SU-DHL-6 (cell line): ENCODE measurements around the gene LRRC56.

Experiments used
- H2AFZ ChIP-seq: fragments of 200-600 bp; sonication (generic); 2 replicates; pipeline ENCODE4 v1.6.1; 2014; ENCODE audit warnings: low read depth, mild to moderate bottlenecking, moderate library complexity, mixed read lengths, antibody characterized with exemption, low read length; ENCODE audit not compliant: severe bottlenecking
- H3F3A ChIP-seq: fragments of 200-600 bp; shearing (Covaris generic); 2 replicates; pipeline ENCODE4 v1.6.0; 2016; ENCODE audit warnings: antibody characterized with exemption, mild to moderate bottlenecking; ENCODE audit not compliant: insufficient read depth
- H3K27ac ChIP-seq: fragments of 200-600 bp; sonication (generic); 2 replicates; pipeline ENCODE4 v1.5.1; 2016; ENCODE audit warnings: low read depth, mild to moderate bottlenecking, low read length, moderate library complexity, mixed read lengths
- H3K27me3 ChIP-seq: fragments of 200-600 bp; sonication (generic), shearing (Covaris generic); 2 replicates; pipeline ENCODE4 v1.6.0; 2014; ENCODE audit warnings: mild to moderate bottlenecking, low read length
- H3K36me3 ChIP-seq: fragments of 200-600 bp; sonication (generic); 2 replicates; pipeline ENCODE4 v1.6.1; 2014; ENCODE audit warnings: mild to moderate bottlenecking, low read length, mixed read lengths
- H3K4me2 ChIP-seq: fragments of 300-600, 200-600 bp; shearing (Covaris generic), sonication (generic); 2 replicates; pipeline ENCODE4 v1.6.0; 2014; ENCODE audit warnings: low read length, low read depth, mild to moderate bottlenecking; ENCODE audit not compliant: poor library complexity, severe bottlenecking
- H3K4me3 ChIP-seq: fragments of 200-600 bp; sonication (generic); 2 replicates; pipeline ENCODE4 v1.5.1; 2014; ENCODE audit warnings: antibody characterized with exemption, low read length, mild to moderate bottlenecking, mixed read lengths; ENCODE audit not compliant: insufficient read depth, poor library complexity, severe bottlenecking
- H3K79me2 ChIP-seq: fragments of 200-600 bp; sonication (generic); 2 replicates; pipeline ENCODE4 v1.6.1; 2014; ENCODE audit warnings: mild to moderate bottlenecking, low read length, moderate library complexity; ENCODE audit not compliant: insufficient read depth
- H3K9ac ChIP-seq: fragments of 200-600 bp; sonication (generic); 2 replicates; pipeline ENCODE4 v1.7.0; 2014; ENCODE audit warnings: mild to moderate bottlenecking, low read length
- H3K9me2 ChIP-seq: fragments of 200-600 bp; sonication (generic); replicated peaks from 2 replicates; pipeline ENCODE4 v1.6.1; 2014; ENCODE audit warnings: low read length; ENCODE audit not compliant: insufficient read depth
- H3K9me3 ChIP-seq: fragments of 200-600 bp; sonication (generic); 2 replicates; pipeline ENCODE4 v1.6.1; 2014; ENCODE audit warnings: low read length, mixed read lengths; ENCODE audit not compliant: insufficient read depth
- H4K20me1 ChIP-seq: fragments of 200-600 bp; sonication (generic); 2 replicates; pipeline ENCODE4 v1.6.1; 2014; ENCODE audit warnings: low read depth, mild to moderate bottlenecking, antibody characterized with exemption, low read length, moderate library complexity, mixed read lengths
- EZH2phosphoT487 ChIP-seq: fragments of 200-600 bp; sonication (generic), shearing (Covaris generic); conservative IDR thresholded peaks from 2 replicates; pipeline ENCODE4 v1.6.1; 2018; ENCODE audit warnings: mild to moderate bottlenecking, antibody characterized with exemption, low read length, moderate library complexity, mixed read lengths
- TF ChIP-seq, protein P1 (sequence below): fragments of 200-600 bp; sonication (generic); IDR thresholded peaks from one replicate; pipeline ENCODE4 v1.5.1; 2017; ENCODE audit warnings: antibody characterized with exemption, mild to moderate bottlenecking, low read length, moderate library complexity; ENCODE audit not compliant: insufficient read depth, poor library complexity, severe bottlenecking

Gene LRRC56

DNA sequence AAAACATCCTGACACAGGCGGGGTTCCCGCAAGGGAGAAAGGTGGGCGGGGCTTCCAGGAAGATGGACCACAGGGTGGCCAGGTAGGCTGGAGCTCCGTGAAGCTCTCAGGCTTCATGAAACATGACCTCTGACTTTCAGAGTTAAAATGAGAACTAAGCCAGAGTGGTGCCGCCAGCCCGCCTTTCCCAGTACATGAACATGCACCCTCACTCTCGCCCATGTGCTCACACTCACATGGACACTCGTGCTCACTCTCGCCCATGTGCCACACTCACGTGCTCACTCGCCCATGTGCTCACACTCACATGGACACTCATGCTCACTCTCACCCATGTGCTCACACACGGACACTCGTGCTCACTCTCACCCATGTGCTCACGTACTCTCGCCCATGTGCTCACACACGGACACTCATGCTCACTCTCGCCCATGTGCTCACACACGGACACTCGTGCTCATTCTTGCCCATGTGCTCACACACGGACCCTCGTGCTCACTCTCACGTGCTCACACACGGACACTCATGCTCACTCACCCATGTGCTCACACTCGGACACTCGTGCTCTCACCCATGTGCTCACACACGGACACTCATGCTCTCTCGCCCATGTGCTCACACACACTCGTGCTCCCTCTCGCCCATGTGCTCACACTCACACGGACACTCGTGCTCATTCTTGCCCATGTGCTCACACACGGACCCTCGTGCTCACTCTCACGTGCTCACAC is 40.3 kb upstream of the LRRC56 start:
- no peaks in the 10 kb centered on the region for H3K79me2 ChIP-seq
- no peaks in the 10 kb centered on the region for H3K9me2 ChIP-seq
- no peak overlapping the region for H3K4me2 ChIP-seq
- TF ChIP-seq, protein P1, sequence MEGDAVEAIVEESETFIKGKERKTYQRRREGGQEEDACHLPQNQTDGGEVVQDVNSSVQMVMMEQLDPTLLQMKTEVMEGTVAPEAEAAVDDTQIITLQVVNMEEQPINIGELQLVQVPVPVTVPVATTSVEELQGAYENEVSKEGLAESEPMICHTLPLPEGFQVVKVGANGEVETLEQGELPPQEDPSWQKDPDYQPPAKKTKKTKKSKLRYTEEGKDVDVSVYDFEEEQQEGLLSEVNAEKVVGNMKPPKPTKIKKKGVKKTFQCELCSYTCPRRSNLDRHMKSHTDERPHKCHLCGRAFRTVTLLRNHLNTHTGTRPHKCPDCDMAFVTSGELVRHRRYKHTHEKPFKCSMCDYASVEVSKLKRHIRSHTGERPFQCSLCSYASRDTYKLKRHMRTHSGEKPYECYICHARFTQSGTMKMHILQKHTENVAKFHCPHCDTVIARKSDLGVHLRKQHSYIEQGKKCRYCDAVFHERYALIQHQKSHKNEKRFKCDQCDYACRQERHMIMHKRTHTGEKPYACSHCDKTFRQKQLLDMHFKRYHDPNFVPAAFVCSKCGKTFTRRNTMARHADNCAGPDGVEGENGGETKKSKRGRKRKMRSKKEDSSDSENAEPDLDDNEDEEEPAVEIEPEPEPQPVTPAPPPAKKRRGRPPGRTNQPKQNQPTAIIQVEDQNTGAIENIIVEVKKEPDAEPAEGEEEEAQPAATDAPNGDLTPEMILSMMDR, result no peak
- no peak for TF ChIP-seq EZH2phosphoT487
- H3K9me3 ChIP-seq, result no peaks in the 10 kb centered on the region
- H3F3A ChIP-seq, result 0 out of 2 replicates have a peak, but pooled peaks cover 3% of the 10 kb centered on the region
- H2AFZ ChIP-seq, result no peak overlapping the region
- no peak overlapping the region for H3K27ac ChIP-seq
- no peaks in the 10 kb centered on the region for H3K27me3 ChIP-seq
- H3K9ac ChIP-seq, result no peak overlapping the region
- no peak overlapping the region for H3K4me3 ChIP-seq
- no peaks in the 10 kb centered on the region for H4K20me1 ChIP-seq
- H3K36me3 ChIP-seq, result no peaks in the 10 kb centered on the region

DNA sequence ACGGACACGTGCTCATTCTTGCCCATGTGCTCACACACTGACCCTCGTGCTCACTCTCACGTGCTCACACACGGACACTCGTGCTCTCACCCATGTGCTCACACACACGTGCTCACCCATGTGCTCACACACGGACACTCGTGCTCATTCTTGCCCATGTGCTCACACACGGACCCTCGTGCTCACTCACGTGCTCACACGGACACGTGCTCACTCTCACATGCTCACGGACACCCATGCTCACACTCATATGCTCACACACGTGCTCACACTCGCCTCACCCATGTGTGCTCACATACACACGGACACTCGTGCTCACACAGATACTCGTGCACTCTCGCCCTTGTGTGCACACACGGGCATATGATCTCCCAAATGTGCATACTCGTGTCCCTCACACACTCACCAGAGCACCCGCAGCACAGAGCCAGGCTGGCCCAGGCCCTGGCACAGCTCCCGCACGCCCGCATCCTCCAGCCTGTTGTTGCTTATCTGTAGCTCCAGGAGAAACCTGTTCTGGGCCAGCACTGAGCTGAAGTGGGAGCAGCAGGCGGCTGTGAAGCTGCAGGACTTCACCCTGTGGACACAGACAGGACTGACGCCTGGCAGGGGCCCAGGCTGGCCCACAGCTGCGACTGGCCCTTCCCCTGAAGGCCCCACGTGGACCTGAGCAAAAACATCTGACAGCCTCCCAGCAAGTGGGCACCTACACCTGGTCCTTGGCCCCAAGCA is 39.6 kb upstream of the LRRC56 start:
- no peak overlapping the region for H3K27ac ChIP-seq
- H3K79me2 ChIP-seq, result no peaks in the 10 kb centered on the region
- no peaks in the 10 kb centered on the region for H3K27me3 ChIP-seq
- H2AFZ ChIP-seq, result no peak overlapping the region
- H3K4me2 ChIP-seq, result no peak overlapping the region
- no peaks in the 10 kb centered on the region for H3K9me3 ChIP-seq
- H3K9ac ChIP-seq, result no peak overlapping the region
- TF ChIP-seq, protein P1, result no peak
- TF ChIP-seq EZH2phosphoT487, result no peak
- 0 out of 2 replicates have a peak, but pooled peaks cover 3% of the 10 kb centered on the region for H3F3A ChIP-seq
- H3K4me3 ChIP-seq, result no peak overlapping the region
- no peaks in the 10 kb centered on the region for H3K36me3 ChIP-seq
- H4K20me1 ChIP-seq, result no peaks in the 10 kb centered on the region
- H3K9me2 ChIP-seq, result no peaks in the 10 kb centered on the region

DNA sequence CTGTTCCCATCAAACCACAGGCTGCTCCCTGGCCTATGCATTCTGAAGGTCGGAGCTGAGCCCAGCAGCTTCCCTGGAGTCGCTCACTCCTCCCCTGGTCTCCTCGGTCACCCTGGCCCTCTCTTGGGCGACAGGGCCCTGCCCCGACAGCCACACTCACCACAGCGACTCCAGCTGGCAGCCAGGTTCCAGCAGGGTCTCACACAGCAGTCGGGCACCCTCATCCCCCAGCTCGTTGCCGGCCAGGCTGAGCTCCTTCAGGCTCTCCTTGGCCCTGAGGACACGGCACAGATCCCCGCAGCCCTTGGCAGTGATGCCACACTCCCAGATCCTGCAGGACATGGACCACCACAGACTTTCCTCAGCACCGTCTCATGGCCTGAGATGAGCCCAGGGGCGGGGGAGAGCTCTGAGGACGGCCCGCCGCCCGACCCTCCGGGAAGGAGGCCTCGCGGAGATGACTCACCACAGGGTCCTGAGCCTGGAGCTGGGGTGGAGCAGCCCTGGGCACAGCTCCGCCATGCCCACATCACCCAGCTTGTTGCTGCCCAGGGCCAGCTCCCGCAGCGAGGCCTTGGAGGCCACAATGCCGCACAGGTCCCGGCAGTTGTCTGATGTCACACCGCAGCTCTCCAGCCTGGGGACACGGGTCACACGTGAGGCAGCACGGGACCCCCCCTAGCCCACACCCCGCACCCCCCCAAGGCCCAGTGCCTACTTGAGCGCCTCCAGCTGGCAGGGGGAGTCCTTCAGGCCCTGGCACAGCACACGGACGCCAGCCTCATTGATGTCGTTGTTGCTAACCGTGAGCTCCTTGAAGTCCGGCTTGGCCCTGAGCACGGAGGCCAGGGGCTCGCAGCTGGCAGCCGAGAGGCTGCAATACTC is 38.8 kb upstream of the LRRC56 start:
- Histone ChIP-seq H3K79me2 (no peaks in the 10 kb centered on the region), H3K4me2 (no peak overlapping the region), H4K20me1 (no peaks in the 10 kb centered on the region), H3F3A (0 out of 2 replicates have a peak, but pooled peaks cover 3% of the 10 kb centered on the region), H3K27me3 (no peaks in the 10 kb centered on the region), H3K9ac (no peak overlapping the region), H3K27ac (no peak overlapping the region), H3K36me3 (no peaks in the 10 kb centered on the region), H3K9me2 (no peaks in the 10 kb centered on the region), H3K4me3 (no peak overlapping the region), H2AFZ (no peak overlapping the region), H3K9me3 (no peaks in the 10 kb centered on the region)
- no peak for TF ChIP-seq EZH2phosphoT487
- TF ChIP-seq, protein P1, result no peak
